GM12801 (cell line): ENCODE data around the gene FGF12.

Experiments used
- CTCF ChIP-seq: IDR thresholded peaks from one replicate; pipeline ENCODE4 v1.5.1; 2011; ENCODE audit warnings: control low read depth; ENCODE audit not compliant: insufficient read length; ENCODE audit errors: extremely low read depth

FGF12 gene

GRCh38 chr3:192106543-192106942, 620.8 kb downstream of the FGF12 start:
- TF ChIP-seq CTCF = no peak

- no peak for TF ChIP-seq CTCF
These were observed 634.8 kb downstream of the FGF12 start for GRCh38 chr3:192092388-192093005.

- no peak for TF ChIP-seq CTCF
These were observed 635.5 kb downstream of the FGF12 start for GRCh38 chr3:192091831-192092230.

DNA sequence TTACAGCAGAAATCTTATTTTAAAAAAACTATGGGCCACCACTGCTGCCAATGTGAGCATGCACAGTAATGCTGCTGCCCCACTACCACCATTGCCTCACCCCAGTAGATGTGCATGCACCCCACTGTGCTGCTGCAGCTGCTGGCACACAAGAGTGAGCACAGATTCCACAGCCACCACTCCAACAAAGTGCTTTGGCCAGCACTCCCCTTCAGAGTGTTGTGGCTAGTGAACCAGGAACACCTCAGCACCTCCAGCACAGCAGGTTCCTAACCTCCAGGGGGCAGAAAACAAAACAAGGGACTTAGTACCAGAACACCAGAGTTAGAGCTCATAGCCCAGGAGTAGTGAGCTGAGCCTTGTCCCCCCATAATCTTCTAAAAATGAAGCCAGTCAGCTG, 636.8 kb downstream of the FGF12 start:
- no peak for TF ChIP-seq CTCF
